HepG2 (cell line): ENCODE data around the gene CPM. TPM values are rescaled to one million over a fixed set of nuclear protein-coding genes. Genes with fewer than 3 reads are reported as not detected.
A peak's percentile ranks its signal among the peaks of the same experiment; 100 is the strongest.

Experiments used
- ATF1 ChIP-seq: IDR thresholded peaks from 2 replicates; pipeline ENCODE4 v1.6.1; 2016; ENCODE audit warnings: mild to moderate bottlenecking, control low read depth
- BCL6 ChIP-seq: IDR thresholded peaks from 2 replicates; pipeline ENCODE4 v1.6.1; 2016; ENCODE audit warnings: missing genetic modification reagents, missing compliant biosample characterization
- ESRRA ChIP-seq: sonication (generic); formaldehyde crosslinking; IDR thresholded peaks from 2 replicates; pipeline ENCODE4 v1.5.1; 2020; ENCODE audit warnings: mild to moderate bottlenecking, low read depth, missing genetic modification reagents
- FIP1L1 ChIP-seq: fragments of 200-400 bp; formaldehyde crosslinking; IDR thresholded peaks from 2 replicates; pipeline ENCODE4 v1.6.1; 2018; ENCODE audit warnings: low read depth, mild to moderate bottlenecking, low read length, moderate library complexity, borderline replicate concordance; ENCODE audit not compliant: insufficient read depth
- HNRNPUL1 ChIP-seq: fragments of 200-400 bp; formaldehyde crosslinking; IDR thresholded peaks from 2 replicates; pipeline ENCODE4 v1.6.1; 2017; ENCODE audit warnings: low read depth, mild to moderate bottlenecking, low read length, moderate library complexity
- KAT8 ChIP-seq: IDR thresholded peaks from 2 replicates; pipeline ENCODE4 v1.6.1; 2016; ENCODE audit warnings: missing genetic modification reagents, missing compliant biosample characterization
- NCOA1 ChIP-seq: sonication (generic); formaldehyde crosslinking; IDR thresholded peaks from 2 replicates; pipeline ENCODE4 v1.9.0; 2021; ENCODE audit warnings: missing genetic modification reagents
- POLR2AphosphoS2 ChIP-seq: IDR thresholded peaks from 2 replicates; pipeline ENCODE4 v1.6.1; 2011; ENCODE audit warnings: low read depth, low read length, improper control_type of control experiment
- REPIN1 ChIP-seq: sonication (generic); formaldehyde crosslinking; IDR thresholded peaks from 2 replicates; pipeline ENCODE4 v1.8.0; 2022; ENCODE audit warnings: missing genetic modification reagents, low read depth, mild to moderate bottlenecking, borderline replicate concordance
- SATB2 ChIP-seq: sonication (generic); formaldehyde crosslinking; IDR thresholded peaks from 2 replicates; pipeline ENCODE4 v1.5.0; 2020; ENCODE audit warnings: missing genetic modification reagents
- STAG1 ChIP-seq: sonication (generic); formaldehyde crosslinking; IDR thresholded peaks from 2 replicates; pipeline ENCODE4 v1.4.0; 2020; ENCODE audit warnings: missing genetic modification reagents
- ZBTB7A ChIP-seq: sonication (generic); formaldehyde crosslinking; IDR thresholded peaks from 2 replicates; pipeline ENCODE4 v1.8.0; 2022; ENCODE audit warnings: mild to moderate bottlenecking, missing genetic modification reagents
- ZNF256 ChIP-seq: sonication (generic); formaldehyde crosslinking; conservative IDR thresholded peaks from 2 replicates; pipeline ENCODE4 v1.4.0; 2020; ENCODE audit warnings: missing genetic modification reagents
- ZNF274 ChIP-seq: sonication (generic); formaldehyde crosslinking; IDR thresholded peaks from 2 replicates; pipeline ENCODE4 v1.5.1; 2020; ENCODE audit warnings: mild to moderate bottlenecking, missing genetic modification reagents
- ZNF292 ChIP-seq: sonication (generic); formaldehyde crosslinking; IDR thresholded peaks from 2 replicates; pipeline ENCODE4 v1.8.1; 2022; ENCODE audit warnings: mild to moderate bottlenecking, low read depth, missing genetic modification reagents, borderline replicate concordance
- ZNF30 ChIP-seq: sonication (generic); formaldehyde crosslinking; IDR thresholded peaks from 2 replicates; pipeline ENCODE4 v1.5.0; 2020; ENCODE audit warnings: mild to moderate bottlenecking, missing genetic modification reagents
- ZNF317 ChIP-seq: sonication (generic); formaldehyde crosslinking; IDR thresholded peaks from 2 replicates; pipeline ENCODE4 v1.5.0; 2020; ENCODE audit warnings: mild to moderate bottlenecking, missing genetic modification reagents
- ZNF350 ChIP-seq: sonication (generic); formaldehyde crosslinking; IDR thresholded peaks from 2 replicates; pipeline ENCODE4 v1.4.0; 2020; ENCODE audit warnings: mild to moderate bottlenecking, low read depth, missing genetic modification reagents, borderline replicate concordance
- ZNF660 ChIP-seq: sonication (generic); formaldehyde crosslinking; IDR thresholded peaks from 2 replicates; pipeline ENCODE4 v1.5.1; 2020; ENCODE audit warnings: mild to moderate bottlenecking, low read depth, missing genetic modification reagents, borderline replicate concordance
- ZNF720 ChIP-seq: sonication (generic); formaldehyde crosslinking; IDR thresholded peaks from 2 replicates; pipeline ENCODE4 v1.4.0; 2020; ENCODE audit warnings: missing genetic modification reagents
- ZNF879 ChIP-seq: sonication (generic); formaldehyde crosslinking; IDR thresholded peaks from 2 replicates; pipeline ENCODE4 v1.8.1; 2023; ENCODE audit warnings: missing genetic modification reagents
- polyA plus RNA-seq, 8 experiments: library from polyadenylated mRNA; depleted of rRNA in 3 of 8; stranded (reverse) in 7 of 8; unstranded in 1 of 8; fragments of >200 nt; fragmentation: Illumina TruSeq in 4 of 8; extraction: Trizol in 4 of 8; gene quantifications; 2 replicates each; pipeline versions ENCODE4 v1.2.1 to v1.2.3, GENCODE V29; 2011 to 2016; ENCODE audit warnings: low read depth in 4 of 8, missing spikeins in 1 of 8, mixed read lengths in 1 of 8; ENCODE audit not compliant: insufficient read depth in 1 of 8
- total RNA-seq, 5 experiments: library from RNA; depleted of rRNA; stranded (reverse); fragments of >200 nt; fragmentation: Illumina TruSeq; extraction: Trizol; gene quantifications; 2 replicates each; pipeline ENCODE4 v1.2.3, GENCODE V29; 2016; ENCODE audit warnings: low read depth in 1 of 5
- TF ChIP-seq, protein P1 (sequence below): sonication (generic); formaldehyde crosslinking; IDR thresholded peaks from 2 replicates; pipeline ENCODE4 v1.5.1; 2020; ENCODE audit warnings: missing genetic modification reagents, mild to moderate bottlenecking, borderline replicate concordance
- TF ChIP-seq, protein P2 (sequence below): sonication (generic); formaldehyde crosslinking; IDR thresholded peaks from 2 replicates; pipeline ENCODE4 v1.5.0; 2020; ENCODE audit warnings: missing genetic modification reagents
- TF ChIP-seq, protein P3 (sequence below): IDR thresholded peaks from 2 replicates; pipeline ENCODE4 v1.6.1; 2016; ENCODE audit warnings: missing biosample characterization, missing genetic modification reagents, low read depth
- TF ChIP-seq, protein P4 (sequence below): sonication (generic); formaldehyde crosslinking; conservative IDR thresholded peaks from 2 replicates; pipeline ENCODE4 v1.4.0; 2020; ENCODE audit warnings: missing genetic modification reagents

CPM gene
- total and polyA plus RNA-seq, 2 of the 13 experiments (the other 11 are each of a cell fraction or from before 2014, with no cell fraction given): not detected

DNA sequence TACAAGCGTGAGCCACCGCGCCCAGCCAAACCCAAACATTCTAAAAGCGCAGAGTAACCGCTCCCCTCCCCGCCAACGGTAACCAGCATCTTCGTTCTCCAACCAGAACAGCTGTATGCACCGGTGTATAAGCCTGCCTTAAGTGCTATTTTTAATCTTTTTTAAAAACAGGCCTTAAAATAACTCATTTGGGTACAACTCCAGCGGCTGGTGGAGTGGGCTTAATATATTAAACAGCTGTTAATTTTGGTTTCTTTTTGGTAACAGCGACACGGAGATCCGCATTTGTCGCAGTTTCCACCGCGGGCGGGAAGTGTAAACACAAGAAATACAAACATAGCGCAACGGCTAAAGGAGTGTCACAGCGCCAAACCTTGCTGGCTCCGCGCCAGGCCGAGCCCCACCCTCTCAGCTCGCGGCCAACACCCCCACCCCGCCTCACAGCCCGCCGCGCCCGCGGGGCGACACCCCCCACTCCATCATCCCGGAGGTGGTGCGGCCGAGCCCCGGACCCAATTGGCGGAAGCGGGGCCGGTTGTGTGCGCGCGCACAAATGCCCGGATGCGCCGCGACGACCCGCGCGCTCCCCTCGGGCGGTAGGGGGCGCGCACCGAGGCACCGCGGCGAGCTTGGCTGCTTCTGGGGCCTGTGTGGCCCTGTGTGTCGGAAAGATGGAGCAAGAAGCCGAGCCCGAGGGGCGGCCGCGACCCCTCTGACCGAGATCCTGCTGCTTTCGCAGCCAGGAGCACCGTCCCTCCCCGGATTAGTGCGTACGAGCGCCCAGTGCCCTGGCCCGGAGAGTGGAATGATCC, 125.2 kb downstream of the CPM start, which contains the start of gene MDM2 (continued):
- TF ChIP-seq ATF1 (CRISPR knock-in tag): no peak
- peak; percentile 66 for TF ChIP-seq ZNF317 (CRISPR knock-in tag)
- TF ChIP-seq ZNF292 (CRISPR knock-in tag): 0 out of 2 replicates have a peak, but pooled peaks have one; percentile 28
- peak; percentile 46; the same call in 1 of the 2 replicates for TF ChIP-seq BCL6 (CRISPR knock-in tag)
- no peak for TF ChIP-seq ZNF720 (CRISPR knock-in tag)
- TF ChIP-seq ZNF660 (CRISPR knock-in tag): no peak
- 0 out of 2 replicates have a peak, but pooled peaks have one; percentile 25 for TF ChIP-seq ZNF256
- peak; percentile 94 for TF ChIP-seq ZBTB7A (CRISPR knock-in tag)
- peak; percentile 13; the same call in 1 of the 2 replicates for TF ChIP-seq STAG1 (CRISPR knock-in tag)
- TF ChIP-seq ZNF274 (CRISPR knock-in tag): peak; percentile 24; the same call in 1 of the 2 replicates
- TF ChIP-seq ZNF350: peak; percentile 24; the same call in 1 of the 2 replicates
- 0 out of 2 replicates have a peak, but pooled peaks have one; percentile 31 for TF ChIP-seq ESRRA (CRISPR knock-in tag)
- TF ChIP-seq, protein P1, sequence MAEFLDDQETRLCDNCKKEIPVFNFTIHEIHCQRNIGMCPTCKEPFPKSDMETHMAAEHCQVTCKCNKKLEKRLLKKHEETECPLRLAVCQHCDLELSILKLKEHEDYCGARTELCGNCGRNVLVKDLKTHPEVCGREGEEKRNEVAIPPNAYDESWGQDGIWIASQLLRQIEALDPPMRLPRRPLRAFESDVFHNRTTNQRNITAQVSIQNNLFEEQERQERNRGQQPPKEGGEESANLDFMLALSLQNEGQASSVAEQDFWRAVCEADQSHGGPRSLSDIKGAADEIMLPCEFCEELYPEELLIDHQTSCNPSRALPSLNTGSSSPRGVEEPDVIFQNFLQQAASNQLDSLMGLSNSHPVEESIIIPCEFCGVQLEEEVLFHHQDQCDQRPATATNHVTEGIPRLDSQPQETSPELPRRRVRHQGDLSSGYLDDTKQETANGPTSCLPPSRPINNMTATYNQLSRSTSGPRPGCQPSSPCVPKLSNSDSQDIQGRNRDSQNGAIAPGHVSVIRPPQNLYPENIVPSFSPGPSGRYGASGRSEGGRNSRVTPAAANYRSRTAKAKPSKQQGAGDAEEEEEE (CRISPR knock-in tag): no peak
- TF ChIP-seq, protein P2, sequence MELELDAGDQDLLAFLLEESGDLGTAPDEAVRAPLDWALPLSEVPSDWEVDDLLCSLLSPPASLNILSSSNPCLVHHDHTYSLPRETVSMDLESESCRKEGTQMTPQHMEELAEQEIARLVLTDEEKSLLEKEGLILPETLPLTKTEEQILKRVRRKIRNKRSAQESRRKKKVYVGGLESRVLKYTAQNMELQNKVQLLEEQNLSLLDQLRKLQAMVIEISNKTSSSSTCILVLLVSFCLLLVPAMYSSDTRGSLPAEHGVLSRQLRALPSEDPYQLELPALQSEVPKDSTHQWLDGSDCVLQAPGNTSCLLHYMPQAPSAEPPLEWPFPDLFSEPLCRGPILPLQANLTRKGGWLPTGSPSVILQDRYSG (CRISPR knock-in tag): no peak
- no peak for TF ChIP-seq ZNF30 (CRISPR knock-in tag)
- no peak for TF ChIP-seq NCOA1
- no peak for TF ChIP-seq ZNF879 (CRISPR knock-in tag)
- TF ChIP-seq FIP1L1: peak; percentile 85; the same call in 1 of the 2 replicates
- TF ChIP-seq REPIN1 (CRISPR knock-in tag): peak; percentile 83
- TF ChIP-seq SATB2: no peak
- TF ChIP-seq KAT8 (CRISPR knock-in tag): peak; percentile 79
- 0 out of 2 replicates have a peak, but pooled peaks have one; percentile 49 for TF ChIP-seq POLR2AphosphoS2
- TF ChIP-seq, protein P3, sequence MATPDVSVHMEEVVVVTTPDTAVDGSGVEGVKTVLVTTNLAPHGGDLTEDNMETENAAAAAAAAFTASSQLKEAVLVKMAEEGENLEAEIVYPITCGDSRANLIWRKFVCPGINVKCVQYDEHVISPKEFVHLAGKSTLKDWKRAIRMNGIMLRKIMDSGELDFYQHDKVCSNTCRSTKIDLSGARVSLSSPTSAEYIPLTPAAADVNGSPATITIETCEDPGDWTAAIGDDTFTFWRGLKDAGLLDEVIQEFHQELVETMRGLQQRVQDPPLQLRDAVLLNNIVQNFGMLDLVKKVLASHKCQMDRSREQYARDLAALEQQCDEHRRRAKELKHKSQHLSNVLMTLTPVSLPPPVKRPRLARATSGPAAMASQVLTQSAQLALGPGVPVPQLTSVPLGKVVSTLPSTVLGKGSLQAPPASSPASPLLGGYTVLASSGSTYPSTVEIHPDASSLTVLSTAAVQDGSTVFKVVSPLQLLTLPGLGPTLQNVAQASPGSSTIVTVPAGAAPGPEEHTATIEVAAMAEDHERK (CRISPR knock-in tag): 0 out of 2 replicates have a peak, but pooled peaks have one; percentile 43
- TF ChIP-seq HNRNPUL1: no peak
- TF ChIP-seq, protein P4, sequence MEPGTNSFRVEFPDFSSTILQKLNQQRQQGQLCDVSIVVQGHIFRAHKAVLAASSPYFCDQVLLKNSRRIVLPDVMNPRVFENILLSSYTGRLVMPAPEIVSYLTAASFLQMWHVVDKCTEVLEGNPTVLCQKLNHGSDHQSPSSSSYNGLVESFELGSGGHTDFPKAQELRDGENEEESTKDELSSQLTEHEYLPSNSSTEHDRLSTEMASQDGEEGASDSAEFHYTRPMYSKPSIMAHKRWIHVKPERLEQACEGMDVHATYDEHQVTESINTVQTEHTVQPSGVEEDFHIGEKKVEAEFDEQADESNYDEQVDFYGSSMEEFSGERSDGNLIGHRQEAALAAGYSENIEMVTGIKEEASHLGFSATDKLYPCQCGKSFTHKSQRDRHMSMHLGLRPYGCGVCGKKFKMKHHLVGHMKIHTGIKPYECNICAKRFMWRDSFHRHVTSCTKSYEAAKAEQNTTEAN (CRISPR knock-in tag): 0 out of 2 replicates have a peak, but pooled peaks have one; percentile 16
